GM12878 (cell line): ENCODE data around the gene KDM6A. TPM values are rescaled to one million over a fixed set of nuclear protein-coding genes. Genes with fewer than 3 reads are reported as not detected.
"Not testable (repeated sequence)": the region's sequence is repeated elsewhere in the genome, so short reads cannot be mapped to it uniquely, and the experiment has no call there.

ENCODE experiments used
- ATAC-seq: fragments of 200-7000 bp; cut with Tn5 transposase; 3 replicates; pipeline ENCODE4 v1.9.1; 2020; ENCODE audit warnings: mild to moderate bottlenecking, moderate library complexity
- BruUV-seq: library from RNA; stranded (reverse); fragments of 400-500 nt; replicated peaks from 2 replicates; lab custom pipeline; 2021; lab: Mats Ljungman, UMichigan
- CTCF ChIA-PET: fragments of 300-600 bp; sonication (Branson Sonifier 250); formaldehyde crosslinking; extraction: SDS; loops from one replicate; lab custom pipeline; 2021; ENCODE audit warnings: inconsistent platforms; lab: Yijun Ruan, JAX
- POLR2A ChIA-PET: fragments of 350-600 bp; formaldehyde crosslinking; extraction: SDS; loops from one replicate; lab custom pipeline; 2021; ENCODE audit warnings: inconsistent platforms; lab: Charles Lee
- RAD21 ChIA-PET: fragments of 300-600 bp; sonication (Branson Sonifier 250); formaldehyde crosslinking; loops from one replicate; lab custom pipeline; 2023; ENCODE audit warnings: antibody characterized with exemption; ENCODE audit not compliant: unreplicated experiment; lab: Charles Lee
- SMC1A ChIA-PET: fragments of 300-600 bp; sonication (Branson Sonifier 250); formaldehyde crosslinking; loops from one replicate; lab custom pipeline; 2023; ENCODE audit not compliant: unreplicated experiment, uncharacterized antibody; lab: Charles Lee
- DNase-seq: peaks from one replicate; pipeline ENCODE4 v3.0.0-alpha.2; 2011; ENCODE audit warnings: low read depth, low spot score
- FAIRE-seq: peaks from 3 replicates; lab custom pipeline; 2011; peaks lifted over from hg19 to GRCh38; lab: Jason Lieb, UNC
- H2AFZ ChIP-seq: 2 replicates; pipeline ENCODE4 v1.6.0; 2011; ENCODE audit warnings: low read depth, low read length, control low read depth; ENCODE audit not compliant: control insufficient read depth
- H3K27ac ChIP-seq: 2 replicates; pipeline ENCODE4 v1.5.1; 2011; ENCODE audit warnings: control low read depth; ENCODE audit not compliant: control insufficient read depth, insufficient read depth
- H3K27me3 ChIP-seq, 2 experiments: replicated peaks in 1 of 2; 2 replicates each; pipeline versions ENCODE4 v1.6.0 to v1.6.1; 2011; ENCODE audit warnings: low read length in 1 of 2; ENCODE audit not compliant: control insufficient read depth in 2 of 2, insufficient read depth in 2 of 2
- H3K36me3 ChIP-seq, 2 experiments: 2 replicates each; pipeline ENCODE4 v1.5.1; 2011; ENCODE audit warnings: low read length in 1 of 2; ENCODE audit not compliant: control insufficient read depth in 2 of 2, insufficient read depth in 2 of 2
- H3K4me1 ChIP-seq: 2 replicates; pipeline ENCODE4 v1.6.1; 2011; ENCODE audit warnings: mild to moderate bottlenecking, low read length, moderate library complexity, mixed read lengths; ENCODE audit not compliant: control insufficient read depth, insufficient read depth
- H3K4me2 ChIP-seq: 2 replicates; pipeline ENCODE4 v1.6.0; 2011; ENCODE audit warnings: control low read depth; ENCODE audit not compliant: control insufficient read depth, insufficient read depth
- H3K4me3 ChIP-seq: fragments of 200-600 bp; sonication (generic); 2 replicates; pipeline ENCODE4 v1.5.1; 2016
- H3K79me2 ChIP-seq: 2 replicates; pipeline ENCODE4 v1.6.0; 2011; ENCODE audit warnings: low read length; ENCODE audit not compliant: control insufficient read depth, insufficient read depth
- H3K9ac ChIP-seq: 2 replicates; pipeline ENCODE4 v1.8.0; 2011; ENCODE audit warnings: low read length, control low read depth, mixed read lengths; ENCODE audit not compliant: control insufficient read depth, insufficient read depth
- H3K9me3 ChIP-seq: replicated peaks from 3 replicates; pipeline ENCODE4 v1.5.1; 2011; ENCODE audit warnings: mild to moderate bottlenecking, low read length; ENCODE audit not compliant: control insufficient read depth, insufficient read depth
- H4K20me1 ChIP-seq: 2 replicates; pipeline ENCODE4 v1.6.0; 2011; ENCODE audit not compliant: control insufficient read depth, insufficient read depth
- BCLAF1 ChIP-seq: fragments of 450-650 bp; IDR thresholded peaks from 2 replicates; pipeline ENCODE4 v1.6.1; 2017; ENCODE audit warnings: antibody characterized with exemption, mild to moderate bottlenecking, moderate library complexity
- E2F4 ChIP-seq: IDR thresholded peaks from 2 replicates; pipeline ENCODE4 v1.6.1; 2012; ENCODE audit warnings: low read depth, low read length, improper control_type of control experiment
- FOXK2 ChIP-seq: fragments of 450-650 bp; IDR thresholded peaks from 2 replicates; pipeline ENCODE4 v1.6.1; 2017; ENCODE audit warnings: mild to moderate bottlenecking, moderate library complexity
- NFYB ChIP-seq: IDR thresholded peaks from 2 replicates; pipeline ENCODE4 v1.6.1; 2011; ENCODE audit warnings: low read depth, mild to moderate bottlenecking, low read length, improper control_type of control experiment, moderate library complexity; ENCODE audit not compliant: insufficient read depth
- PKNOX1 ChIP-seq: fragments of 450-650 bp; IDR thresholded peaks from 2 replicates; pipeline ENCODE4 v1.6.1; 2016; ENCODE audit warnings: mild to moderate bottlenecking
- SP1 ChIP-seq: IDR thresholded peaks from one replicate; pipeline ENCODE4 v1.6.1; 2011; ENCODE audit warnings: low read depth, low read length
- SPI1 ChIP-seq: IDR thresholded peaks from 2 replicates; pipeline ENCODE4 v1.6.1; 2011; ENCODE audit warnings: low read depth, mild to moderate bottlenecking, low read length, moderate library complexity, borderline replicate concordance; ENCODE audit not compliant: insufficient read depth
- WGBS: methylation state at CpG from one replicate; pipeline ENCODE4 v1.1.6; 2016; ENCODE audit warnings: low lambda C conversion rate; ENCODE audit not compliant: insufficient replicate concordance, insufficient coverage; ENCODE audit errors: missing lambda C conversion rate; 5-methylcytosine and 5-hydroxymethylcytosine counted together
- in situ Hi-C: fragments of 300-500 bp; cut with MboI; formaldehyde crosslinking; loops from 9 replicates; pipeline ENCODE4 v1.14.3; 2018; ENCODE audit warnings: mixed read lengths
- intact Hi-C: fragments of 100-400 bp; cut with micrococcal nuclease; formaldehyde crosslinking; loops from one replicate; pipeline ENCODE4 v1.14.2; 2022; ENCODE audit not compliant: unreplicated experiment
- polyA plus RNA-seq, 11 experiments: library from polyadenylated mRNA; depleted of rRNA in 4 of 11; unstranded in 6 of 11; stranded (reverse) in 5 of 11; fragments of >200 nt; fragmentation: Nextera tagmentation in 4 of 11; fragmentation: Illumina TruSeq in 1 of 11; extraction: Ambion mirVana in 4 of 11; extraction: Trizol in 1 of 11; gene quantifications; 1 replicate in 1 of 11; 2 replicates in 10 of 11; pipeline versions ENCODE4 v1.2.1 to v1.2.3, GENCODE V29; 2011 to 2016; ENCODE audit warnings: inconsistent platforms in 2 of 11, missing spikeins in 2 of 11, low read depth in 1 of 11
- total RNA-seq, 4 experiments: library from RNA; depleted of rRNA in 3 of 4; stranded (reverse); fragments of >200 nt in 3 of 4; fragmentation: Illumina TruSeq in 1 of 4; extraction: Trizol in 1 of 4; gene quantifications; 2 replicates each; pipeline versions ENCODE4 v1.2.1 to v1.2.3, GENCODE V29; 2013 to 2021

Gene KDM6A
- total and polyA plus RNA-seq, 10 of the 15 experiments (the other 5 are each of a cell fraction or from before 2014, with no cell fraction given), result 7.9 to 29.0 (median 20.4) TPM

DNA sequence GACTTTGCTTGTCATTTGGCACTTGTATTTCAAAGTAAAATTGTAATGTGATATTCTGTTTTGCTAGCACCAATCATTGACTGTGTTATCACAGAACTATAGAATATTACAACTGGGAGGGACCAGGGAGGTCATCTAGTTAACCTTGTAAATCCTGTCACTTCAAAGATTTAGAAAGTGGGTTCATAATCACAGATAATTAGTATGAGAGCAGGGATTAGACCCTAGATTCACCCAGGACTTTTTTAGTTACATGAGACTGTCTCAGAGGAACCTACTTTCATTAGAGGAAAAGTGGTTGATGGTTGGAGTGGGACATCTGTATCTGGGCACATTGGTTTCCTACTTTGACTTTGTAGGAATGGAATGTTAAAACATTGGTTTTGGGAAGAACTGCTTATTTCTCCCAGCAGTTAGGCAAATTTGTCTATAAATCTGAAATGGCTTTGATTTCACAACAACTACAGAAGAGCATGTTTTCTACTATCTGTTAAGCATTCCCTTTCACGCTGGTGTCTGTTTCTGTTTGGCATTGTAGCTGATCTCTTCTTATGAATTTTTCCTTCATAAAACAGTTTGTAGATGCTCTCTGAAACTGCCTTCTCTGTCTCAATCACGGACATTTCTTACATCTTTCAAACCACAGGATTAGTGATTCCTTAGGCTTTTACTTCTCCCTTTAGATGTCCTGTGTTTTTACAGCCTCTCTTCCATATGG, 183.6 kb downstream of the KDM6A start:
- FAIRE-seq (no peak), ATAC-seq (no peak)
- no peaks in the 10 kb centered on the region for H3K27me3 ChIP-seq
- H4K20me1 ChIP-seq, result no peaks in the 10 kb centered on the region
- H3K4me1 ChIP-seq, result no peaks in the 10 kb centered on the region
- H3K79me2 ChIP-seq, result no peaks in the 10 kb centered on the region
- H3K4me3 ChIP-seq, result no peak overlapping the region
- SMC1A ChIA-PET, result interaction anchor here (0.6 kb wide), 1 partner anchor 462 kb away, joined by 3 read pairs; no protein-coding TSS in a partner anchor
- peaks cover 0 to 19% of the 10 kb centered on the region in 2 experiments for H3K36me3 ChIP-seq
- H3K4me2 ChIP-seq, result no peak overlapping the region
- 79% methylated on average over 2 of the region's 2 CpGs for WGBS
- no peak overlapping the region for H2AFZ ChIP-seq
- H3K9ac ChIP-seq, result no peak overlapping the region
- no peak for TF ChIP-seq SP1
- TF ChIP-seq SPI1, result no peak
- no peak for TF ChIP-seq BCLAF1
- TF ChIP-seq FOXK2, result no peak
- no peak for TF ChIP-seq PKNOX1
- no peak for TF ChIP-seq NFYB
- TF ChIP-seq E2F4, result no peak
- TF ChIP-seq, all 136 proteins: peak for 0
- intact Hi-C loops, result no loop called here
- no peaks in the 10 kb centered on the region for H3K9me3 ChIP-seq
- CTCF ChIA-PET, result interaction anchor here (1.6 kb wide), 2 partner anchors 12 to 180 kb away, joined by 3 to 4 read pairs; no protein-coding TSS in a partner anchor
- no peak overlapping the region for H3K27ac ChIP-seq
- RAD21 ChIA-PET, result no interaction called here
- no peak for DNase-seq
- POLR2A ChIA-PET, result no interaction called here
- BruUV-seq, result no TSS peak
- in situ Hi-C loops, result loop anchor here (25.0 kb wide), 1 partner anchor 169 kb away; no protein-coding TSS in a partner anchor

- WGBS, result 100% methylated on average over 2 of the region's 2 CpGs
- SMC1A ChIA-PET, result interaction anchor here (0.9 to 1.9 kb wide), 2 partner anchors 9 to 21 kb away, joined by 3 to 7 read pairs; no protein-coding TSS in a partner anchor
- H2AFZ ChIP-seq, H3K4me3 ChIP-seq, DNase-seq, H3K4me1 ChIP-seq, H3K4me2 ChIP-seq, H3K27me3 ChIP-seq, POLR2A ChIA-PET, H3K9me3 ChIP-seq, BruUV-seq, ATAC-seq, H3K9ac ChIP-seq, RAD21 ChIA-PET, H3K79me2 ChIP-seq, intact Hi-C loops, H3K27ac ChIP-seq, FAIRE-seq, H4K20me1 ChIP-seq: not testable (repeated sequence)
- CTCF ChIA-PET, result interaction anchor here (0.7 to 3.0 kb wide), 3 partner anchors 9 to 21 kb away, joined by 3 to 18 read pairs (median 3); no protein-coding TSS in a partner anchor
- H3K36me3 ChIP-seq, result peaks cover 5 to 32% of the 10 kb centered on the region in 2 experiments
- in situ Hi-C loops, result loop anchor here (25.0 kb wide), 1 partner anchor 173 kb away; no protein-coding TSS in a partner anchor
Measured at GRCh38 chrX:45059906-45060305, 186.9 kb downstream of the KDM6A start.
